HEK293 (cell line): ENCODE measurements around the gene PNPLA2.

ENCODE experiments used
- SP2 ChIP-seq: fragments of 450-650 bp; formaldehyde crosslinking; IDR thresholded peaks from 2 replicates; pipeline ENCODE4 v1.5.1; 2016; ENCODE audit warnings: missing biosample characterization, missing genetic modification characterization
- ZNF274 ChIP-seq, 2 experiments: fragments of 200-500 bp in 1 of 2; fragments of 450-650 bp in 1 of 2; sonication (Bioruptor generic) in 1 of 2; formaldehyde crosslinking in 1 of 2; IDR thresholded peaks; 2 replicates each; pipeline versions ENCODE4 v1.5.1 to v1.6.1; 2014 to 2016; ENCODE audit warnings: borderline replicate concordance in 1 of 2, inconsistent platforms in 1 of 2, low read length in 1 of 2, missing biosample characterization in 1 of 2, missing genetic modification characterization in 1 of 2
- TF ChIP-seq, protein P1 (sequence below): fragments of 450-650 bp; formaldehyde crosslinking; IDR thresholded peaks from 2 replicates; pipeline ENCODE4 v1.5.1; 2016; ENCODE audit warnings: missing biosample characterization, missing genetic modification characterization
- TF ChIP-seq, protein P2 (sequence below): fragments of 450-650 bp; formaldehyde crosslinking; IDR thresholded peaks from 2 replicates; pipeline ENCODE4; 2016; ENCODE audit warnings: missing biosample characterization, missing genetic modification characterization
- TF ChIP-seq, protein P3 (sequence below): fragments of 450-650 bp; formaldehyde crosslinking; IDR thresholded peaks from 2 replicates; pipeline ENCODE4 v1.5.1; 2016; ENCODE audit warnings: missing biosample characterization, missing genetic modification characterization

DNA sequence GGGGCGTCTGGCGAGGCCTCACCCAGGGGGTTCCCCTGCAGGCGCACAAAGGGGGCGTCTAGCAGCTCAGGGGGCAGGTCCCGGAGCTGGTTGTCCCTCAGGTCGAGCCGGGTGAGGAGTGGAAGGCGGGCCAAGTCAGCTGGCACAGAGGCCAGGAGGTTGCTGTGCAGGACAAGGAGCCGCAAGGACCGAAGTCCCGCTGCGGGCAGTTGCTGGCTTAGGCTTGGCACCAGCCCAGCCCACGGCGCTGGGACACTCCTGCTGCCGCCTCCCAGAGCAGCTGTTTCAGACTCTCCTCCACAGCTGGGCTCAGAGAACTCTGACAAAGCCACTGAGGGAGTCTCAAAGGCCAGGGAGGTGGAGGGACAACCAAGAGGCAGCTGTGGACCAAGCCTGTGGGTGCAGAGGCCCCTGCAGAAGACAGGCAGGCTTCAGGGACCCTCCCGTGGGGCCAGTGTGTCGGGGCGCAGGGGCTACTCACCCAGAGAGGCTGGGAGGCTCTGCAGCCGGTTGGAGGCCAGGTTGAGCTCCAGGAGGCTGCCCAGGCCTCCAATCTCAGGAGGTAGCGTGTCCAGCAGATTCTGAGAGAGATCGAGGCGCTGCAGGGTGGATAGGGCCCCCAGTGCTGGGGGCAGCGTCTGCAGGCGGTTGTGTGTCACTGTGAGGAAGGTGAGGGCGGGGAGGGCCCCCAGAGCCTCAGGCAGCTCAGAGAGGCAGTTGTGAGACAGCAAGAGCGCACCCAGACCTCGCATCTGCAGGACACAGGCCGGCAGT is 15.8 kb upstream of the PNPLA2 start:
- TF ChIP-seq, protein P1, sequence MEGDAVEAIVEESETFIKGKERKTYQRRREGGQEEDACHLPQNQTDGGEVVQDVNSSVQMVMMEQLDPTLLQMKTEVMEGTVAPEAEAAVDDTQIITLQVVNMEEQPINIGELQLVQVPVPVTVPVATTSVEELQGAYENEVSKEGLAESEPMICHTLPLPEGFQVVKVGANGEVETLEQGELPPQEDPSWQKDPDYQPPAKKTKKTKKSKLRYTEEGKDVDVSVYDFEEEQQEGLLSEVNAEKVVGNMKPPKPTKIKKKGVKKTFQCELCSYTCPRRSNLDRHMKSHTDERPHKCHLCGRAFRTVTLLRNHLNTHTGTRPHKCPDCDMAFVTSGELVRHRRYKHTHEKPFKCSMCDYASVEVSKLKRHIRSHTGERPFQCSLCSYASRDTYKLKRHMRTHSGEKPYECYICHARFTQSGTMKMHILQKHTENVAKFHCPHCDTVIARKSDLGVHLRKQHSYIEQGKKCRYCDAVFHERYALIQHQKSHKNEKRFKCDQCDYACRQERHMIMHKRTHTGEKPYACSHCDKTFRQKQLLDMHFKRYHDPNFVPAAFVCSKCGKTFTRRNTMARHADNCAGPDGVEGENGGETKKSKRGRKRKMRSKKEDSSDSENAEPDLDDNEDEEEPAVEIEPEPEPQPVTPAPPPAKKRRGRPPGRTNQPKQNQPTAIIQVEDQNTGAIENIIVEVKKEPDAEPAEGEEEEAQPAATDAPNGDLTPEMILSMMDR = no peak
- TF ChIP-seq ZNF274 (IDR thresholded peaks at IDR 0.05; ENCODE audit: low read length) (no peak), ZNF274 (tag by site-specific recombination; IDR thresholded peaks at IDR 0.05; ENCODE audit: borderline replicate concordance) (no peak), SP2 (tag by site-specific recombination) (no peak)
- TF ChIP-seq, protein P2, sequence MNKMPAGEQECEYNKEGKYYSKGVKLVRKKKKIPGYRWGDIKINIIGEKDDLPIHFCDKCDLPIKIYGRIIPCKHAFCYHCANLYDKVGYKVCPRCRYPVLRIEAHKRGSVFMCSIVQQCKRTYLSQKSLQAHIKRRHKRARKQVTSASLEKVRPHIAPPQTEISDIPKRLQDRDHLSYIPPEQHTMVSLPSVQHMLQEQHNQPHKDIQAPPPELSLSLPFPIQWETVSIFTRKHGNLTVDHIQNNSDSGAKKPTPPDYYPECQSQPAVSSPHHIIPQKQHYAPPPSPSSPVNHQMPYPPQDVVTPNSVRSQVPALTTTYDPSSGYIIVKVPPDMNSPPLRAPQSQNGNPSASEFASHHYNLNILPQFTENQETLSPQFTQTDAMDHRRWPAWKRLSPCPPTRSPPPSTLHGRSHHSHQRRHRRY = no peak
- TF ChIP-seq, protein P3, sequence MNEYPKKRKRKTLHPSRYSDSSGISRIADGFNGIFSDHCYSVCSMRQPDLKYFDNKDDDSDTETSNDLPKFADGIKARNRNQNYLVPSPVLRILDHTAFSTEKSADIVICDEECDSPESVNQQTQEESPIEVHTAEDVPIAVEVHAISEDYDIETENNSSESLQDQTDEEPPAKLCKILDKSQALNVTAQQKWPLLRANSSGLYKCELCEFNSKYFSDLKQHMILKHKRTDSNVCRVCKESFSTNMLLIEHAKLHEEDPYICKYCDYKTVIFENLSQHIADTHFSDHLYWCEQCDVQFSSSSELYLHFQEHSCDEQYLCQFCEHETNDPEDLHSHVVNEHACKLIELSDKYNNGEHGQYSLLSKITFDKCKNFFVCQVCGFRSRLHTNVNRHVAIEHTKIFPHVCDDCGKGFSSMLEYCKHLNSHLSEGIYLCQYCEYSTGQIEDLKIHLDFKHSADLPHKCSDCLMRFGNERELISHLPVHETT = no peak
